Femur (tissue), 1 donor: ENCODE data around the gene MAN2B2.

Experiments
- DNase-seq: peaks from one replicate; pipeline ENCODE4 v3.0.0-alpha.2; 2017

MAN2B2 gene

DNA sequence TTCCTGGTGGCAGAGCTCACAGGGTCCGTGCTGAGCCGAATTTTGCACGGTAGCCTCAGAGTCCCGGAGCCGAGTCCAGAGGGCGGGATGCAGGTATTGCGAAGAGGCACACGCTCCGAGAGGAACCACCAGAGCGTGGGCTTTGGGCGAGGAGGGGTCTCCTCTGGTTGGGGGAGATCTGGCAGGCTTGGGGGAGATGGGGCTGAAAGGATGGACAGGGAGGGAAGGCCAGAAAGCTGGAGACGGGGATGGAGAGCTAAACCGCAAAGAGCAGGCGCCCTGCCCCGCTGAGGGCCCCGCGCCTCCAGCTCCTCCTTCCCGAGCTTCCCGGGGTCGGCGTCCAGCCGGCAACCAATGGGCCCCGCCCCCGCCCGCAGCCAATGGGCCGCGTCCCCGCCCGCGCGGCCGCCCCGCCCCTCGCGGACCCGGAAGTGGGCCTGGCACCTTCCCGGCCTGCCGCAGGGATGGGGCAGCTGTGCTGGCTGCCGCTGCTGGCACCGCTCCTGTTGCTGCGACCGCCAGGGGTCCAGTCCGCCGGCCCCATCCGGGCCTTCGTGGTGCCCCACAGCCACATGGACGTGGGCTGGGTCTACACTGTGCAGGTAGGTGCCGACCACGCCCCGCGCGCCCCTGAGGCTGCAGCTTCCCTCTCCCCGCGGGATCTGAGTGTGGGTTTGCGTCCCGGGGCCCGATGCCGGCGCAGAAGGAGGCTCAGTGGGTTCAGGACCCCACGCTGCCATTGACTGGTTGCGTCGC, at the start of gene MAN2B2:
TSS of gene MAN2B2 (plus strand) at position 443 of the 756 bp plus-strand sequence. CDS start at position 465, 22 bp downstream.
- peak; percentile 93 for DNase-seq

DNA sequence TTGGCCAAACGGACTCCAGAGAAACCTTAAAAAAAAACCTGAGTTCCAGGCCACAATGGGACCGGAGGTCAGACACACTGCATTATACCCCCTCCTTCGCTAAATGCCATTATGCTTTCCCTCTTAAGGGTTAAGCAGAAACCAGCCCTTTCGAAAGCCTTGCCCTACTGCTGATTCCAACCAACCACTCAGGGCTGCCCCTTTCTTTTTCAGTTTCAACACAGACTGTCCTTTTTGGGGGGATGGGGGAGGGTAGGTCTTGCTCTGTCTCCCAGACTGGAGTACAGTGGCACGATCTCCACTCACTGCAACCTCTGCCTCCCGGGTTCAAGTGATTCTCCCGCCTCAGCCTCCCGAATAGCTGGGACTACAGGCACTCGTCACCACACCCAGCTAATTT, 49.5 kb upstream of the MAN2B2 start:
- DNase-seq, result no peak

DNA sequence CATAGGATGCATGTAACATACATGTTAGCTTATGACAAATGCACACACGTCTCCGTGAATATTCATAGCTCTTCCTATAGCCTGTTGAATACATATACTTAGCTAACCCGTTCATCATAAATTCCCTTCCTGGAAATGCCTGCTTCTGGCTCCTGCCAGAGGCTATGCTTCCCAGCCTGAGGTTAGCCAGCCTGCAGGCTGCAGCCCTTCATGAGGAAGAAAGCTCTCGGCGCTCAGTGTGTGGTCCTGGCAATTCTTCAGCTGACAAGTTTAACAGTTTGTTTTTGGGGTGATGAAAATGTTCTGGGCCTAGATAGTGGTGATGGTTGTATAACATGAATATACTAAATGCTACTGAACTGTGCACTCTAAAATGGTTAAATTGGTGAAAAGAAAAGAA, 48.8 kb upstream of the MAN2B2 start:
- no peak for DNase-seq

DNA sequence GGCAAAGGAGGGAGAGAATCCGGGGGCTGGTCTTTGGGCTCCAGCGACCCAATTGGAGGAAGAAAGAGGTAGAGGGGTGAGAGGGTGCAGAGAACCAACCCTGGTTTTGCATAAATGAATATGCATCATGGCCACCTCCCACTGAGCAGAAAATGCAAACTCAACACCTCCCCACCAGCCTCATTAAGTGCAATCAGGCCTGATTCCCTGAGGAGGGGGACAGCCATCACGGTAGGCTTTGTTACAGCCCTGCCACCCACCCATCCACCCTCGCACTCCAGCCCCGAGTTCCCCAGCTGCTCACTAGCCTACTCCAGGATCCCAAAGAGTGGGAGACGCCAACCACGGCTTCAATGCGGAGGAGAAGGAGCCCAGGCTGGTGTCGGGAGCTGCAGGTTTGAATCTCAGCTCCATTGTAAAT, 48.3 kb upstream of the MAN2B2 start:
- DNase-seq, result no peak

DNA sequence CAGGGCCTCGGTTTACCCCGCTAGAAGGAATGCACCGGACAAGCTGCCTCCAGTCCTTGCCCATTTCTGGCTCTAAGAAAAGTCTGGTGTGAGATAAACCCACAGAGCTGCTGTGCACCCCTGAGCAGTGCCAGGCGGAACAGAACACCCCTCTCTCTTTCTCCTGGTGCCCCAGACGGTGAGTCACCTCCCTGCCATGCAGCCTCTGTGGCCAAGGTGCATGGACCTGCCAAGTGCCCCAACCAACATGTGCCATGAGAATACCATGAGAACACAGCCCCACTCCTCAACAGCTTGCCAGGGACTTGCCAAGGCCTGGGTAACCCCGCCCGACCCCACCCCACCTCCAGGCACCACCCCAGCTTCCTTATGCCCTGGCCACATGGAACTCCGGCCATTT, 47.7 kb upstream of the MAN2B2 start:
- DNase-seq, result no peak

DNA sequence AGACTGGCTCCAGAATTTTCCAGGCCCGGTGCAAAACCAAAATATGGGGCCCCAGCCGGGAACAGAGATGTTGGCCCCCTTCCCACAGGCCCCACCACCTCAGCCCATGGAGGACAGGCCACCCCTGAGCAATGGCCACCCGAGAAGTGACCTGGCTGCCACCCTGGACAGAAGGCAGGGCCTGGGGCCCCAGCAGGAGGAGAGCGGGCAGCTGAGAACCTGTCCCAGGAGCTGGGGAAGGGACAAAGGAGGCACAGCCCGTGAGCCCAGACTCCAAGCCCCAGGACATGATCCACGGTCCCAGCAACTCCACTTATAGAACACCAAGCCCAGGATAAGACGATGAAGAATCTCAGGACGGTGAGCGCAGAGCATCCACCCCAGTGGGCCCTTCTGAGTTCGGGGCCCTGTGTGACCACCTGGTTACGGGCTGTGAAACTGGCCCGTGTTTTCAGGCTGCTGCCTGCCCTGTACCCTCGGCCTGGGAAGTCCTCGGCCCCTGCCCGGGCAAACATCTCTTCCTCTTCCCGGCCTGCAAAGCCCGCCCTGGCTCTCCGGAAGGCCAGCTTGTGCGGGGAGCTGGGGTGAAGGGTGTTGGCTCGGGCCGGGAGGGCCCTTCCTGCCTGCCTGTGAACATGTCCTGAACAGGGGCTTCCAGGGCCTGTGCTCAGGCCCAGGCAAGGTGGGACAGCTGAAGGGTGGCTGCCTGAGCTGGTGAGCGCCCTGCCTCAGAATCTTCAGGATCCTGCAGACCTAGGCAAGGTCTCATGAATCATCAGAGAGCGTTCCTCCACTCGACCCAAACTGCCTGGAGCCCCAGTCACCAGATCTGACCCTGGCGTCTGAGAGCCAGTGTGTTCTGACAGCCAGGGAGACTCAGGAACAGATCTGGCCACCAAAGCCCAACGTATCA, 47.0 kb upstream of the MAN2B2 start:
- no peak for DNase-seq

DNA sequence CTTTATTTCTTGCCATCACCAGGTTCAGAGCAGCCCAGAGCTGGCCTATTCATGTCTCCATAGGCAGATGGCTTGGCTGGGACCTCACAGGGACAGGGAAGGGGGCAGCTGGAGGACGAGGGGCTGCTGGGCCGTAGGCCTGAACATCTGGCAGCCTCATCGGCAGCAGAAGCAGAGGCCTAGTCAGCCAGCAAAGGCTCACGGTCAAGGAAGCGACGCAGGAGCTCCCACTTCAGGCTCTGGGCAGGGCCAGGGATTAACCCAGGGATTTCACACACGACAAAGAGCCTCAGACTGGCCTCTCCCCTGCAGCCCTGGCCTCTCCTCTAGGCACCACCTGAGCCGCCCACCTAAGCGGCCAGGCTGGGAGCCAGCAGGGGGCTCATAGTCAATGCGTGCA, 46.0 kb upstream of the MAN2B2 start:
- peak; percentile 36 for DNase-seq

DNA sequence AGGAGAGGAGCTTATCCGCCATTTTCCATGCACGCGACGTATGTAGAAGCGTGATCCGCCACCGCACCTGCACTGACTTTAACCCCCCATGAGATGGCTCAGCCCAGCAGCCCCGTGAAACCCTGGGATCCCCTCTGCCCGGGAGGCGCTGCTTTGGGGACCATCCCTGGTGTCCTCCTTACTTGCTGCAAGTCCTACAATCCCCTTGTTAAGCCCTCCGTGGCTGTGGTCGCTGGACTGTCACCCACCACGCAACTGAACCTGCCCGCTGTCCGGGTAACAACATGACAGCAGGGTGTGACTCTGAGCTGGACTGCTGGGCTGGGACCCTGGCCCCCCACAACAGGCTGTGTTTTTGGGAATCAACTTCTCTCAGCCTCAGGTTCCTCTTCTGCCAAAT, 44.7 kb upstream of the MAN2B2 start:
- no peak for DNase-seq

DNA sequence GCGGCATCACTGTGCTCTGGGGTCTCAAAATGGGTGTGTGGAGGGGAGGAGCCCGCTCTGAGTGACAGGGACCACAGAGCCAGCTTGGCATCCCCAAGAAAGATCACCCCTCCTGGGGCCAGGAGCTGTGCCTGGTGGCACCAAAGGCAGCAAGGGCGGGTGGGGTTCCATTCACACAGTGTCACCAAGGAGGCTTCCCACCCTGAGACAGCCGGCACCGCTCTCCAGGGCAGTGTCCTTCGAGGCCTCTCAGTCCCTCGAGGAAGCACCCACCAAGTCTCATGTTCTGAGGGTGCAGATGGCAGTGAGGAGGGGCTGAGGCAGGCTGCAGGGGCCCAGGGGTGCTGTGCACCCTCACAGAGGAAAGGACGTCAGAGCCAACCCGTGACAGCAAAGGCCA, 44.0 kb upstream of the MAN2B2 start:
- DNase-seq, result no peak

DNA sequence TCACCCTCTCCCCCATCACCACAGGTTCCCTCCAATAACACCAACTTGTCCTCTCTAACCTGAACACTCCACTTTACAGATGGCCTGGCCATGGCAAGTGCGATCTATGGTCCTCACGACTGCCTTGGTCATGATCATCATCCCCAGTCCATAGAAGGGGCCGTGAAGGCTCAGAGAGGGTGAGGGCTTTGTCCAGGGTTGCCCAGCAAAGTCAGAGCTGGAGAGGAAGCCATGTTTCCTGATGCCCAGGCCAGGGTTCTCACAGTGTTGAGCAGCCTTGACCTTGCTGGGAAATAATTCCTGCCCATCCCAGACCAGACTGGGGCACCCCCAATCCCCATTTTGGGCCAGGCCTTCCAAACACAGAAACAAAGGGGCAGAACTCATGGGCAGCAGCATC, 42.9 kb upstream of the MAN2B2 start:
- DNase-seq, result no peak

DNA sequence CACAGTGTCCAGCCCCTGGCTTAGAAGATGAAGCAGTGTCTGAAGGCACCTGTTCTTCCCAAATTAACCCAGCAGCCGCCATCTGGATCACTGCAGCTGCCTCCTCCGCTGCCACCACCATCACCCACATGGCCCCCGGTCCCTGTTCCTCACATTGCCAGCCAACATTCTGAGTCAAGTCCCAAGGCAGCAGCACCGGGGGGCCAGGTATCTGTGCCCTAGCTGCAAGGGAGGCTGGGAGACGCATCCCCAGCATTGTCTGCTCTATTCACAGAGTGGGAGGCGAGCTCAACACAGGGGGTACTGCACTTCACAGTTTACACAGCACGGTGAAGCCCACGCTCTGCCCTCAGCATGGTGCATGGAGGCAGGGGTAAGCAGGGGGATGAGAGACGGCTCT, 42.3 kb upstream of the MAN2B2 start:
- DNase-seq, result no peak

DNA sequence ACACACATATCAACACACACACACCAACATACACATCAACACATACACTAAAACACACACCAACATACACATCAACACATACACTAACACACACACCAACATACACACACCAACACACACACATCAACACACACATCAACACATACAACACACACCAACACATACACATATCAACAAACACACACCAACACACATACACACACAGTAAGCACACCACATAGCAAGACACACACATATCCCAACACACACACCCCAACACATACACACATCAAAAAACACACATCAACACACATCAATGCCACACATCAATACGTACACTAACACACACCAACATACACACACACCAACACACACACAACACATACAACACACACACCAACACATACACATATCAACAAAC, 40.9 kb upstream of the MAN2B2 start:
- no peak for DNase-seq

DNA sequence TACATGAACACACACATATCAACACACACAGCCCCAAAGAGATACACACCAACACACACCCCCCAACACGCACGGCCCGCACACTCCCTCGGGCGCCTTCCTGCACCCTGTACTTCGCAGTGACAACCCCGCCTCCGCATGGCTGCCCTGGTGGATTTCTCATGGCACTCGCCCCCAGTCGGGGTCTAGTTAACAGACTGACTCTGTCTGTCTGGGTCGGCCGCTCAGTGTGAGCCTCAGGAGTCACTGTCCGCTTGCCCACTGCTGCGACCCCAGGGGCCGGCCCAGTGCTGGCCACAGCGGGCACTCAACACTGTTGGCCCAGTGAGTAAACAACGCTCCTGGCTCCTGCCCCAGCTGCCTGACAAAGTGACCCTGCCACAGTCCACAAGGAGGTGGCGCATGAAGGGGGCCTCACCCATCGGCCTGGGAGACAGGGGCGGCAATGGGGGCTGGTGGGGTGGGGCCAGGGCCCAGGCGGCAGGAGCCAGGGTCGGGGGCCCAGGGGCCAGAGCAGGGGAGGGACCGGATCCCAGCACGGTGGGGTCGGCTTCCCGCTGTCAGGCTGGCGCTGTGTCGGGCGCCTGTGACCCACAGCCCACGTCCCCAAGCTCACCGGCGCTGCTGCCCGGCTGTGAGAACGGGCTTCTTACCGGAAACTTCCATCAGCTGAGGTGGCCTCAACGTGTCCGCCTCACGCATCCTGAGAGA, 40.2 kb upstream of the MAN2B2 start:
- DNase-seq, result no peak

DNA sequence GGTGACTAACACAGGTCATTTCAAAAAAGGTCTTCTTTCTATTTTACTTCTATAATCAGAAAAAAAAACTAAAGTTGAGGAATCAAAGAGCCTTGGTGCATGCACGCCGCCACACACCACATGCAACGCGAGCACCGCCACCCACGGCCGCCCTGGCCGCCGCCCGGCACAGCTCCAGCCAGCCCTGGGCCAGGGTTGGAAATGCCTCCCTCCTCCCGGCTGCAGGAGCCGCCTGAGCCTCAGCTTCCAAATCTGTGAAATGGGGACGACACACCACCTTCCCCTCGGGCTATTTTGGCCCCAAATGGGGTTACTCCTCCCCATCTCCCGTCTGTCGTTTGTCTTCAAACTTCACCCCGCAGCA, 39.7 kb upstream of the MAN2B2 start:
- DNase-seq, result no peak

DNA sequence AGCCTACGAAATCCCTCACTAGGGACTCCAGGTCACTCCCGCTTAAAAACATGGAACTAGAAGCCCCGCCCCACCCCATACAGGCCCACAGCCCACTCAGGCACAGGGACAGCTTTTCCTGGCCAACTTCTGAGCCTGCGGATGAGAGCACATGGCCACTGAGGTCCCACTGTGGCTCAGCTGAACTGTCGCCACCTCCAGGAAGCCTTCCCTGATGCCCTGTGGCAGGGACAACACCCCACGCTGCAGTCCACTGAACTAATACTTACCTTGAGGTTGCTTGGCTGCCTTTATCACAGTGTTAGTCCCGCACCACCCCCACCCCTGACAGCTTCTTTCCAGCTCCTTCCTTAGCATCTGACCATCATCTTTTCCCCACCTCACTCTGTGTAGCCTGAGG, 39.3 kb upstream of the MAN2B2 start:
- no peak for DNase-seq

DNA sequence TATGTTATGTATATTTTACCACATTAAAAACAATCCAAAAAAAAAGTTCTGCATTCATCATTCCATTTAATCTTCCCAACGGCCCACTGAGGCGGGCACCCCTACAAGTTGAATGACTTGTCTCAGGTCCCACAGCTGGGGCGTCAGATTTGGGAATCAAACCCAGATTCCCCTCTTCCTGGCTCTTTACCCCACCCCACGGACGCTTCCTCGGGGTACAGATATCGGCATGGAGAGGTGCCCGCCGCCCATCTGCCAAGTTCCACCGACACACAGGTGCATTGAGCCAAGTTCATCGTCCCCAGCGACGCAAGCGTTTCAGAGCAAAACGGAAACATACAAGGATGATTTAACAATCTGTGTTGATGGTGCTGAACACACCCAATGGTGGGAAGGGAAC, 36.9 kb upstream of the MAN2B2 start:
- DNase-seq, result no peak

DNA sequence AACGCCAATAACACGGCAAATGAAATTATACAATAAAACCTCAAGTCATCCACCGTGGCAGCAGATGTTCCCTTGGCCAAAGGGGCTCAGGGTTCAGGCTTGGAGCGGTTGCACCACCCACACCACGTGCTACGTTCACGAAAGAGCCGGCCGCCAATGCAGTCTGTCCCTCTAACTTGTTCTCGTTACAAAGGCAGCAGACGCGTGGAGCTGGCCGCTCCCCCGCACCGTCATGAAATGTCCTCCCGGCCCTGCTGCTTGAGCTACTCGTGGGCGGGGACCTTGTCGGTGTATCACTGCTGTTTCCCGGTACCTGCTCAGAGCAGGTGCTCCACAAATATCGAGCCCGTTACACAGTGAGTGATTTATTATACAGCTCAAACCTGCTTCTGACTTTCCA, 36.4 kb upstream of the MAN2B2 start:
- DNase-seq, result no peak

DNA sequence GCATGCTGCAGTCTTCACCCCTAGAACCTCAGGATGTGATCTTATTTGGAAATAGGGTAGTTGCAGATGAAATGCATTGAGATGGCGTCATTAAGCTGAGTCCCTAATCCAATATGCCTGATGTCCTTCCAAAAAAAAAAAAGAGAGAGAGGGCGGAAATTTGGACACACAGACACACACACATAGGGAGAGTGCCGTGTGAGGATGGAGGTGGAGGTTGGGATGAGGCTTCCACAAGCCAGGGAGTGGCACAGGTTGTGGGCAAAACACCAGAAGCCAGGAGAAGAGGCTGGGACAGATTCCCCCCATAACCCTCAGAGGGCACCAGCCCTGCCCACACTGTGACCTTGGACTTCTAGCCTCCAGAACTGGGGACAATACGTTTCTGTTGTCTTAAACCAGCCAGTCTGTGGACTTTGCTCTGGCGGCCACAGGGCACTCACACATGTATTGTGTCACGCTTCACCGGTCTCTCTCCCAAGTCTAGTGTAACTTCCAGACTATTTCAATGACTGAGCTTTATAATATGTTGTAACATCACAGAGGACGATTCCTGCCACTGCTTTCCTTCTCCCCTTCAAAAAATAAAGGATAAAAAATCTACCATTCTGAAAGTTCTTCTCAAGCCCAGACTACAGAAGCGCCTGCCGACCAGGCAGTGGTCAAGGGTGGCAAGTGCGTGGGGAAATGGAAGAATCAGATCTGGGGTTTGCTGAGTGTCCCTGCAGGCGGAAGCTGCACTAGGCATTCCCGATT, 35.8 kb upstream of the MAN2B2 start:
- no peak for DNase-seq

DNA sequence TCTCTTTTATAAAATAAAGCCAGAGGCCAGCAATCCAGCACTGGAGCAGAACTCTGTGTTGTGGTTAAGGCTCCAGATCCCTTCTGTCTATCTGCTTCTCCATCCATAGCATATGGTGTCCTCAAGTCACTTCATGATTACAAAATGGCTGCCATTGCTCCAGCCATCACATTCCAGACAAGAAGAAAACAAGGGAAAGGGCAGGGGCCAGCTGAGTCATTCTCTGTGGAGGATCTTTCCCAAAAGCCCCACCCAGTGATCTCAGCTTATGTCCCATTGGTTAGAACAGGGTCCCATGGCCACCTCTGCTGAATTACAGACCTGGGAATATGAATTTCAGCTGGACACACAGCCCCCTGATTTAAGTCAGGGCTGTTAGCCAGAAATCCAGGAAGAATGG, 34.1 kb upstream of the MAN2B2 start:
- DNase-seq, result no peak

DNA sequence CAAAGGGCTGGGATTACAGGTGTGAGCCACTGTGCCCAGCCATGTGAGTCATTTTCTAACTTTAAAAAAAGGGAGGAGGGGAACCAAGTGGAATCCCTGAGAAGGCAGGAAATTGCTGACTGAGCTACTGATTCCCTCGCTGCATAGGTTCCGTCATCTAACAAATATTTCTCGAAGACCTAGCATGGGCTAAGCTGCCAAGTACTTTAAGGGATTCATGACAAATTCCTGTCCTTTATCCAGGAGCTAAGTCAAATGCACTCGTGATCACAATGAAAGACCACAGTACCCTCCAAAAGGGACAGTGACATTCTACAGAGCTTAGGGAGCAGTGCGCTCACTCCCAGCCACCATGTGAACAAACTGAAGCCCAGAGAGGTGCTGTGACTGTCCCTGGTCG, 33.2 kb upstream of the MAN2B2 start:
- no peak for DNase-seq

DNA sequence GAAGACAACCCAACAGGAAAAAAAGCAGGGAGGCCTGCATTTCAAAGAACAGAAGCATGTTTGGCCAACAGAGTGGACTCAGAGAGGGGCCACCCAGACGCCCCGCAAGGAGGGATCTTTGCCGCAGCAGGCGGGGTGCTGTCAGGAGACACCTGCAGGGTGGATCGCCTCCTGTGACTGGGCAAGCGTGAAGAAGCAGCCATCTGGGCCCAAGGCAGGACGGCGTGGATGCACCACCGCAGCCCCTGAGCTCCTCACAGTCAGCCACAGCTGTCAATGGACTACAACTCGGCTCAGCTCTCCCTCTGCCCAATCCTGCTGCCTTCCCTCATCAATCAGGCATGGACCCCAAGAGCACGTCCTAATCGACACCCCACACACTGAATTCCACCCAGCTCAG, 32.0 kb upstream of the MAN2B2 start:
- DNase-seq, result no peak

DNA sequence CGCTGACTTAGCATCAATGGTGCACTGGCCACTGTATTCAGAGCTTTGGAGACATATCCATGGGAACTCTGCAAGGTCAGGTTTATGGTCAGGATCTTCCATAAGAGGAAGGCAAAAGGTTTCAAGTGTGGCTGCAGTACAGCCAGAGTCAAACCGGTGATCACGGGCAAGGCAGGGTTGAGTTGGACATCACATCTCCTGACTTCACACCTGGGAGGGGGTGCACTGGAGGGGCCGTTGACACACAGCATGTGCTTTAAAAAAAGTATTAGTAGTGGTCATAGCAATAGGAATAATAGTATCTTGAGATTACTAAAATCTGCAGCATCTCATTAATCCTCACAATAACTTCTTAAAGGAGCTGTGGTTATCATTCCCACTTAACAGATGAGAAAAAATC, 28.9 kb upstream of the MAN2B2 start:
- no peak for DNase-seq
